Measurements from ENCODE around the gene TINCR. TPM values are rescaled to one million over a fixed set of nuclear protein-coding genes. Genes with fewer than 3 reads are reported as not detected.

TINCR gene
- total and polyA plus RNA-seq, 9 donors, result 0.11 to 3.4 (median 0.35) TPM

DNA sequence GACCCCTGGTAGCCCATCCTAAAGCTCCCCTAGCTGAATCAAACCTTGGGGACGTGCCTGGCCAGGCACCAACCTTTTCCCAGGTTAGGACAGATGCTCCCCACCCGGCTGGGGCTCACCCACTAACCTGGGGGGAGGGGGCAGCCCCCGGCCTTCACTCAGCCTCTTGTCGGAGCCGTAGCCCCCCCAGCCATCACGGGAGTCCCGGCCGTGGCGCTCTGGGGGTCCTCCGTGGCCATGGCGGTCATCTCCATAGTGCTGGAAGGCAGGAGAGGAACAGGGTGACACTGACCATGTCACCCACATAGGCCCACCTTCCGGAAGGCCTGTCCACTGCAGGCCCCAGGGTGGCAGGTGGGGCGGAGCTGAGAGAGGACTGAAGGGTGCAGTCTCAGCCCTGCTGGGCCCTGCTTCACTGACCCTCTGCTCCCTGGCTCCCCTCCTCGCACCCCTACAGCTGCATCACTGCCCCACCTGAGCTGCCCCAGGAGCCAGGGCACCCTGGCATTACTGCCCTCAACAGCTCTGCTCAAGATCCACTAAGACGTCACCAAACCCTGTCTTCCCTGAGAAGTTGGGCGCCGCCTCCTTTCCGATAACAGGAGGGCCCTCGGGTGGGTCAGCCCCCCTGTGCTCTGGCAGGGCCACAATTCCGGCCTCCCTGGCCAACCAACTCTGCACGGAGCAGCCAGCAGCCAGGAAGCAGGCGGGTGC lies 22.6 kb upstream of the TINCR start:
- Histone ChIP-seq H3K9me3 (no peaks in the 10 kb centered on the region), H3K27ac (no peak overlapping the region), H3K36me3 (no peaks in the 10 kb centered on the region), H3K4me3 (no peak overlapping the region), H3K4me1 (ENCODE audit: insufficient read depth) (no peaks in the 10 kb centered on the region), H3K27me3 (no peaks in the 10 kb centered on the region)
- intact Hi-C loops (cut with DNase I), result no loop called here
- TF ChIP-seq EP300 (IDR thresholded peaks at IDR 0.05) (no peak), POLR2A (IDR thresholded peaks at IDR 0.05) (no peak)
- TF ChIP-seq, protein P1, sequence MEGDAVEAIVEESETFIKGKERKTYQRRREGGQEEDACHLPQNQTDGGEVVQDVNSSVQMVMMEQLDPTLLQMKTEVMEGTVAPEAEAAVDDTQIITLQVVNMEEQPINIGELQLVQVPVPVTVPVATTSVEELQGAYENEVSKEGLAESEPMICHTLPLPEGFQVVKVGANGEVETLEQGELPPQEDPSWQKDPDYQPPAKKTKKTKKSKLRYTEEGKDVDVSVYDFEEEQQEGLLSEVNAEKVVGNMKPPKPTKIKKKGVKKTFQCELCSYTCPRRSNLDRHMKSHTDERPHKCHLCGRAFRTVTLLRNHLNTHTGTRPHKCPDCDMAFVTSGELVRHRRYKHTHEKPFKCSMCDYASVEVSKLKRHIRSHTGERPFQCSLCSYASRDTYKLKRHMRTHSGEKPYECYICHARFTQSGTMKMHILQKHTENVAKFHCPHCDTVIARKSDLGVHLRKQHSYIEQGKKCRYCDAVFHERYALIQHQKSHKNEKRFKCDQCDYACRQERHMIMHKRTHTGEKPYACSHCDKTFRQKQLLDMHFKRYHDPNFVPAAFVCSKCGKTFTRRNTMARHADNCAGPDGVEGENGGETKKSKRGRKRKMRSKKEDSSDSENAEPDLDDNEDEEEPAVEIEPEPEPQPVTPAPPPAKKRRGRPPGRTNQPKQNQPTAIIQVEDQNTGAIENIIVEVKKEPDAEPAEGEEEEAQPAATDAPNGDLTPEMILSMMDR (IDR thresholded peaks at IDR 0.05), result no peak
- WGBS, 3 donors, result 83 to 89% (median 88%) methylated on average over 22 of the region's 22 CpGs
- no peak for DNase-seq

DNA sequence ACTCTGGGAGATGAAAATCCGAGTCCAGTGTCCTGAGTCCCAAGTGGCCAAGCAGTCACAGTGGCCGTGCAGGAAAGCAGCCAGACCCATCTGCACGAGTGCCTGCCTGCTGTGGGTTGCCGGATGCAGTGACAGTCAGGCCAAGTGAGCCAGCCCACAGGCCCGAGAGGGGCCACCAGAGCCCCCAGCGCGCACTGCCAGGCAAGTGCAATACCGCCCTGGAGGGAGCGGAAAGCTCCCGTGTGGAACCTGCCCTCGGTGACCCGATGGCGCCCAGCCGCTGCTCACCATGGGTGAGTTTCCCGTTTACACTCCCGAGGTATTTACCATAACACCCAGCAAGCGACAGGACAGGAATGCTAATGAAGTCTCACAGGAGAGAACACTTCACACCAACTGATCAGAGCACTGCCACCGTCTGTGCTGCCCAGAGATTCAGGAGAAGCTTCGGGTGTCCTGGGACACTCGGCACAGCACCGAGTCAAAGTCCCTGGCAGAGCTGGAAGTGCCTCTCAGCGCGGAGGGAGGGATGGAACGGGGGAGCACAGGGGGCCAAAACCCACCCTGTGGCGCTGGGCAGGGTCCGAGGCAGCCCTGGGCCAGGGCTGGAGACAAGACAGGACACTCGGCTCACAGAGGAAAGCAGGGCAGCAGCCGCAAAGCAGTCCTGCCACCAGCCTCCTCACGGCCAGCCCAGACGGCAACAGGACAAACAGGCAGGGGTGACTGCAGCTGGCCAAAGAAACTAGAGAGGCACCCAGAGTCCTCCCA lies 21.3 kb upstream of the TINCR start:
- Histone ChIP-seq H3K27ac (no peak overlapping the region), H3K36me3 (no peaks in the 10 kb centered on the region), H3K9me3 (no peaks in the 10 kb centered on the region), H3K27me3 (no peaks in the 10 kb centered on the region), H3K4me3 (no peak overlapping the region), H3K4me1 (ENCODE audit: insufficient read depth) (no peaks in the 10 kb centered on the region)
- TF ChIP-seq EP300 (IDR thresholded peaks at IDR 0.05) (no peak), POLR2A (IDR thresholded peaks at IDR 0.05) (no peak)
- TF ChIP-seq, protein P1 (IDR thresholded peaks at IDR 0.05), result no peak
- DNase-seq, result no peak
- intact Hi-C loops (cut with DNase I), result no loop called here
- 78 to 83% (median 79%) methylated on average over 30 of the region's 30 CpGs for WGBS, 3 donors

DNA sequence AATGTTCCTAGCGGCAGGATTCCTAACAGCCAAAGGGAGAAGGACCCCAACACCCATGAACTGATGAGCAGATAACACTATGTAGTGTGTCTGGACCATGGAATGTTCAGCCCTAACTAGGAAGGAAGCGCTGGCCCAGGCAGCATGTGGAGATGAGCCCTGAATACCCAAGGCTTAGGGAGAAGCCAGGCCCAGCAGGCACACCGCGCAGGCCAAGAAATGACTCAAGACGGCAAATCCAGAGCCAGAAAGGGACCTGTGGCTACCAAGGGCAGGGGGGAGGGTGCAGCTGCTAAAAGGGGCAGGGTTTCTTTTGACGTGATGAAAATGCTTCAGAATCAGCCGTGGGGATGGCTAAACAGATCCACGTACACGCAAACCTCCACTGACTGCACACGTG lies 20.7 kb upstream of the TINCR start:
- no peak overlapping the region for H3K27ac ChIP-seq
- no peaks in the 10 kb centered on the region for H3K36me3 ChIP-seq
- 84 to 89% (median 85%) methylated on average over 10 of the region's 10 CpGs for WGBS, 3 donors
- no peaks in the 10 kb centered on the region for H3K4me1 ChIP-seq (ENCODE audit: insufficient read depth)
- intact Hi-C loops (cut with DNase I), result no loop called here
- no peaks in the 10 kb centered on the region for H3K9me3 ChIP-seq
- no peak for DNase-seq
- H3K4me3 ChIP-seq, result no peak overlapping the region
- H3K27me3 ChIP-seq, result no peaks in the 10 kb centered on the region
- TF ChIP-seq EP300 (IDR thresholded peaks at IDR 0.05) (no peak), POLR2A (IDR thresholded peaks at IDR 0.05) (no peak)
- TF ChIP-seq, protein P1 (IDR thresholded peaks at IDR 0.05), result no peak

DNA sequence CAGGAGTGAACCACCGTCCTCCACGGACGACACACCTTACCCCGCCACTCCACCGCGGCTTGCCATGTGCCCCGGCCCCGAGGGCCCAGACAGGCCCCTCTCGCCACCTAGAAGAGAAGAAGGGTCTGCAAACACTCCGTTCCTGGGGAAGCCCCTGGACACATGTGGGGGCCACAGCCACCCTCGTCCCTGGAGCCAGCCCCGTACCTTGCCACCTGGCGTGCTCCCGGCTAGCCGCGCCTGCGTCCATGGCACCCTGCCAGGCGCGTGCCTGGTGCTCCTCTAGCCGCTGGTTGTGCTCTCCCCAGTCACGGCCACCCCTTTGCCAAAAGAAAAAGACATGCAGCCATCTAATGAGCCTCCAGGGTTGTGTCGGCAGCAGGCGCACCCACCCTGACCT lies 19.9 kb upstream of the TINCR start:
- H3K27me3 ChIP-seq, result no peaks in the 10 kb centered on the region
- H3K4me1 ChIP-seq (ENCODE audit: insufficient read depth), result no peaks in the 10 kb centered on the region
- no peaks in the 10 kb centered on the region for H3K36me3 ChIP-seq
- no peak overlapping the region for H3K27ac ChIP-seq
- no peak overlapping the region for H3K4me3 ChIP-seq
- H3K9me3 ChIP-seq, result no peaks in the 10 kb centered on the region
- TF ChIP-seq POLR2A (IDR thresholded peaks at IDR 0.05) (no peak), EP300 (IDR thresholded peaks at IDR 0.05) (no peak)
- TF ChIP-seq, protein P1 (IDR thresholded peaks at IDR 0.05), result no peak
- intact Hi-C loops (cut with DNase I), result loop anchor here in 1 of 4 donors (1.0 kb wide), 1 partner anchor 135 kb away; no protein-coding TSS in a partner anchor
- 82 to 87% (median 83%) methylated on average over 23 of the region's 23 CpGs for WGBS, 3 donors
- DNase-seq, result no peak

Measured in ovary (tissue), 9 donors.